Prostate gland (tissue), 2 donors: Measurements from ENCODE around the gene CYREN.

ENCODE experiments used
- CTCF ChIP-seq, 4 experiments: fragments of 200-600 bp in 2 of 4; fragments of 450-650 bp in 2 of 4; sonication (generic) in 2 of 4; IDR thresholded peaks; 1 replicate in 3 of 4; 2 replicates in 1 of 4; pipeline ENCODE4 v1.5.1; 2016 to 2019; ENCODE audit warnings: antibody characterized with exemption in 4 of 4, mild to moderate bottlenecking in 2 of 4, moderate library complexity in 2 of 4
- POLR2A ChIP-seq: fragments of 450-650 bp; IDR thresholded peaks from one replicate; pipeline ENCODE4 v1.6.1; 2016; ENCODE audit warnings: antibody characterized with exemption, mild to moderate bottlenecking
- POLR2AphosphoS5 ChIP-seq: sonication (generic); formaldehyde crosslinking; IDR thresholded peaks from one replicate; pipeline ENCODE4 v1.6.1; 2017; ENCODE audit warnings: antibody characterized with exemption

- no peak for TF ChIP-seq POLR2A
- TF ChIP-seq CTCF (IDR thresholded peaks at IDR 0.05), result no peak
- TF ChIP-seq POLR2AphosphoS5, result no peak
These were observed 9.6 kb upstream of the CYREN start for GRCh38 chr7:135180122-135180521.
